Effector CD8-positive, alpha-beta T cell (primary cell): ENCODE results near the gene ZBTB8A.
A peak's percentile ranks its signal among the peaks of the same experiment; 100 is the strongest.
"Not testable (repeated sequence)": the region's sequence is repeated elsewhere in the genome, so short reads cannot be mapped to it uniquely, and the experiment has no call there.

Experiments
- DNase-seq: peaks from one replicate; lab custom pipeline; 2025; lab: John Stamatoyannopoulos, UW

ZBTB8A gene

GRCh38 chr1:32536764-32537163 lies 2.5 kb upstream of the ZBTB8A start:
- DNase-seq, result no peak

- no peak for DNase-seq
Measured at GRCh38 chr1:32539584-32540571, 651 bp downstream of the ZBTB8A start.

GRCh38 chr1:32540605-32541004 lies 1.4 kb downstream of the ZBTB8A start:
- DNase-seq, result no peak

GRCh38 chr1:32541064-32541566 lies 1.9 kb downstream of the ZBTB8A start:
- DNase-seq, result no peak

- DNase-seq, result no peak
Measured at GRCh38 chr1:32546611-32547010, 7.4 kb downstream of the ZBTB8A start.

GRCh38 chr1:32549616-32550015 lies 10.4 kb downstream of the ZBTB8A start:
- no peak for DNase-seq

GRCh38 chr1:32554288-32554687 lies 15.1 kb downstream of the ZBTB8A start:
- DNase-seq, result no peak

- not testable (repeated sequence) for DNase-seq
Measured at GRCh38 chr1:32557035-32557434, 17.8 kb downstream of the ZBTB8A start.

GRCh38 chr1:32557812-32558211 lies 18.6 kb downstream of the ZBTB8A start:
- DNase-seq, result no peak

- no peak for DNase-seq
Measured at GRCh38 chr1:32568929-32569328, 29.7 kb downstream of the ZBTB8A start.

GRCh38 chr1:32580348-32581017 lies 41.3 kb downstream of the ZBTB8A start:
- DNase-seq, result no peak

- no peak for DNase-seq
Measured at GRCh38 chr1:32592943-32593342, 53.7 kb downstream of the ZBTB8A start.

GRCh38 chr1:32600034-32600433 lies 60.8 kb downstream of the ZBTB8A start:
- no peak for DNase-seq

GRCh38 chr1:32605711-32606424 lies 66.6 kb downstream of the ZBTB8A start:
- DNase-seq, result no peak

- no peak for DNase-seq
Measured at GRCh38 chr1:32606565-32607371, 67.5 kb downstream of the ZBTB8A start.

GRCh38 chr1:32609180-32609579 lies 70.0 kb downstream of the ZBTB8A start:
- DNase-seq, result no peak

GRCh38 chr1:32611859-32612188 lies 72.6 kb downstream of the ZBTB8A start:
- DNase-seq, result no peak

GRCh38 chr1:32612189-32612881 lies 73.1 kb downstream of the ZBTB8A start:
- DNase-seq, result peak; percentile 43

GRCh38 chr1:32613472-32613871 lies 74.2 kb downstream of the ZBTB8A start:
- no peak for DNase-seq

GRCh38 chr1:32618673-32619221 lies 79.5 kb downstream of the ZBTB8A start:
- DNase-seq, result no peak
